ENCODE data around the gene GRIK4. TPM values are rescaled to one million over a fixed set of nuclear protein-coding genes. Genes with fewer than 3 reads are reported as not detected.
"Not testable (repeated sequence)": the region's sequence is repeated elsewhere in the genome, so short reads cannot be mapped to it uniquely, and the experiment has no call there.

Gene GRIK4
- total RNA-seq, 2 experiments from 2014 or later = not detected

DNA sequence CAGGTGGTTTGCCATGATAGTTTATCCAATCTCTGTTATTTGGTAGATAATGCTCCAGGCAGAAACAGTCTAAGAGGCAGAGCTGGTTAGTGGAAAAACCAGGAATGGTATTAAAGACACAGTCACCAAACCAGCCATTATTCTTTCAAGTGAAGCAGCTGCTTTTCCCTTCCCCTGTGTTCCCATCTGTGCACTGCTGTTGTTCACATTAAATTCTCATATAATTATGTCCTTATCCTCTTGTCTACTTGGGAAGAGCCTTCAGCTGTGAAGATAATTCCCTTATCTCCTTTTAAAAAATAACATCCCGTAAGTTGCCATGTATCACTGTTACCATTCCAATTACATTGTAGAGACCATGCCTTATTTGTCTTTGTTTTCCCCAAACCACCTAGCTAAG, 507.2 kb downstream of the GRIK4 start:
- peaks cover 5% of the 10 kb centered on the region for H3K4me1 Mint-ChIP-seq
- POLR2A ChIA-PET = no interaction called here

DNA sequence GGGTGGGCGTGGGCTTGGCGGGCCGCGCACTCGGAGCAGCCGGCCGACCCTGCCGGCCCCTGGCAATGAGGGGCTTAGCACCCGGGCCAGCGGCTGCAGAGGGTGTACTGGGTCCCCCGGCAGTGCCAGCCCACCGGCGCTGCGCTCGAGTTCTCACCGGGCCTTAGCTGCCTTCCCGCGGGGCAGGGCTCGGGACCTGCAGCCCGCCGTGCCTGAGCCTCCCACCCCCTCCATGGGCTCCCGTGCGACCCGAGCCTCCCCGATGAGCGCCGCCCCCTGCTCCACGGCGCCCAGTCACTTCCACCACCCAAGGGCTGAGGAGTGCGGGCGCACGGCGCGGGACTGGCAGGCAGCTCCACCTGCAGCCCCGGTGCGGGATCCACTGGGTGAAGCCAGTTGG, 510.2 kb downstream of the GRIK4 start:
- ATAC-seq; H3K27me3 Mint-ChIP-seq; H3K36me3 Mint-ChIP-seq (ENCODE audit: low read depth); H3K27ac Mint-ChIP-seq; POLR2A ChIA-PET; H3K4me3 Mint-ChIP-seq; DNase-seq; H3K9me3 Mint-ChIP-seq (ENCODE audit: low read depth); intact Hi-C loops (cut with DNase I, micrococcal nuclease): not testable (repeated sequence)
- H3K4me1 Mint-ChIP-seq = peaks cover 20% of the 10 kb centered on the region
- CTCF ChIA-PET = interaction anchor here (0.6 kb wide), 1 partner anchor 1899 kb away, joined by 3 read pairs; no protein-coding TSS in a partner anchor

More for the DNA sequence above, 507.2 kb downstream of the GRIK4 start:
- no peak for DNase-seq
- CTCF ChIA-PET = interaction anchor here (0.9 to 1.3 kb wide), 4 partner anchors 11 to 34 kb away, joined by 3 to 6 read pairs (median 4); no protein-coding TSS in a partner anchor
- ATAC-seq = no peak
- intact Hi-C loops (cut with DNase I, micrococcal nuclease) = no loop called here
- Mint-ChIP-seq H3K36me3 (ENCODE audit: low read depth) (no peaks in the 10 kb centered on the region), H3K27me3 (peaks cover 7% of the 10 kb centered on the region), H3K9me3 (ENCODE audit: low read depth) (no peaks in the 10 kb centered on the region), H3K27ac (no peak overlapping the region), H3K4me3 (no peak overlapping the region)

DNA sequence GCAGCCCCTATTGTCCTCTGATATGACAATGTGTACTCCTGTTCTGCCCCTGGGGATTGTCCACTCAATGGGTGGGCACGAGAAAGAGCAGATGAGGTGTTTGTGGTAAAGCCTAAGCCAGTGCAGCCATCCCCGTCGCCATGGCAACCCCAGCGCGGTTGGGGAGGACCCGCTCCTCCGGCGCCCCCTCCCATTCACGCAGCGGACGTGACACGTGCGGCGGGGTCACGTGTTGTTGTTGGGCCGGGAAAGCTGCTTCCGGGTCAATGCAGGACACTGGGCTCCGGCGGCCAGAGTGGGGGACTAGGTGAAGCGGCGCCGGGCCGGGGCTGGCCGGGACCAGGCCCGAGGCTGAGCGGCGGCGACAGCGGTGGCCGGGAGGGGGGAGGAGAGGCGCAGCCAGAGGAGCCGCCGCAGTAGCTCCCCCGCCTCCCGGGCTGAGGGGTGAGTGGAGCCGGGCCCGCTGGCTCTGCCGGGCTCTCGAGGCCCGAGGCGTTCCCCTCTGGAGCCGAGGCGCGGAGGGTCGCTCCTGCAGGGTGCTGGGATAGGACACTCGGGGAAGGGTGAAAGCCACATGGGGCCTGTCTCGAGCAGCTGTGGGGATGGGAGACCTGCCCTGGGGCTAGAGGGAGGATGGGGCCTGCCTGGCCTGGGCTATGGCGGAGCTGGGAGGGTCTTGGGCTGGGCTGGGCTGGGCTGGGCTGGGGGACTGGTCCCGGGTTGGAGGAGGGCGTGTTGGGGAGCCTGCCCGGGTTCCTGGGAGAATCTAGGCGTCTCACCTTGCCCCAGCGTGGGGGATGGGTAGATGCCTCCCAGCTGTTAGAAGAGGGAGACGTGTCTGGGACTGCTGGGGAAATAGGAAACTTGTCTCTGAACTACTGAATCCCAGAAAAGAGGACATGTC, 512.6 kb downstream of the GRIK4 start, which contains the start of gene TBCEL:
TBCEL (plus strand) TSS at position 255 of the 904 bp plus-strand sequence. CDS start 21,589 bp downstream, outside the sequence.
- ChIA-PET CTCF (interaction anchor here (0.6 kb wide), 1 partner anchor 229 kb away, joined by 4 read pairs; no protein-coding TSS in a partner anchor), POLR2A (interaction anchor here (0.7 kb wide), 1 partner anchor 16 kb away, joined by 3 read pairs; no protein-coding TSS in a partner anchor)
- Mint-ChIP-seq H3K27ac (peak within 1 kb of the TSS; percentile 75), H3K4me3 (peak within 1 kb of the TSS; percentile 78), H3K4me1 (peaks cover 23% of the 10 kb centered on the region), H3K27me3 (peaks cover 2% of the 10 kb centered on the region), H3K36me3 (ENCODE audit: low read depth) (no peaks in the 10 kb centered on the region), H3K9me3 (ENCODE audit: low read depth) (no peaks in the 10 kb centered on the region)
- DNase-seq (peak; percentile 90), ATAC-seq (peak; percentile 92)
- intact Hi-C loops (cut with DNase I, micrococcal nuclease) = no loop called here

DNA sequence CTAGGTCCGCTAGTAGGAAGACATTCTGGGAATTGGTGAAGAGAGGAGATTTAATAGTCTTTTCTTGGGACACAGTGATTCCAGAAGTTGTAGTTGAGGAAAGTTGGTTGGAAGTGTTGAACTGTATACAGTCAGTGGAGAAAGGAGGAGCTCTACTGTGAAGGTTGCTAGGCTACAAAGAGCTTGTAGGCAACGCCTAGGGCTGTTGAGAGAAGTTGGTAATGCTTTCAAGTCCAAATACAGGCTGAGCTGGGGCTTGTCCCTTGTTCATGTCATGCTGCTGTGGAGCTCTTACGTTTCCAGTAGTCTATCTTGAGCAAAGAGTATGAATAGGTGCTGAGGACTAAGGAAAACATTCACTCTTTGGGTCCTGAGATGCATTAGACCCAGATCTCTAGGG, 513.4 kb downstream of the GRIK4 start:
- H3K4me1 Mint-ChIP-seq = peaks cover 27% of the 10 kb centered on the region
- ATAC-seq = no peak
- intact Hi-C loops (cut with DNase I, micrococcal nuclease) = no loop called here
- POLR2A ChIA-PET = no interaction called here
- H3K4me3 Mint-ChIP-seq = peak overlapping the region; percentile 78
- H3K27me3 Mint-ChIP-seq = peaks cover 2% of the 10 kb centered on the region
- CTCF ChIA-PET = interaction anchor here (0.6 to 1.2 kb wide), 3 partner anchors 10 to 230 kb away, joined by 3 to 4 read pairs (median 3); no protein-coding TSS in a partner anchor
- DNase-seq = no peak
- H3K36me3 Mint-ChIP-seq (ENCODE audit: low read depth) = no peaks in the 10 kb centered on the region
- peak overlapping the region; percentile 75 for H3K27ac Mint-ChIP-seq
- no peaks in the 10 kb centered on the region for H3K9me3 Mint-ChIP-seq (ENCODE audit: low read depth)

DNA sequence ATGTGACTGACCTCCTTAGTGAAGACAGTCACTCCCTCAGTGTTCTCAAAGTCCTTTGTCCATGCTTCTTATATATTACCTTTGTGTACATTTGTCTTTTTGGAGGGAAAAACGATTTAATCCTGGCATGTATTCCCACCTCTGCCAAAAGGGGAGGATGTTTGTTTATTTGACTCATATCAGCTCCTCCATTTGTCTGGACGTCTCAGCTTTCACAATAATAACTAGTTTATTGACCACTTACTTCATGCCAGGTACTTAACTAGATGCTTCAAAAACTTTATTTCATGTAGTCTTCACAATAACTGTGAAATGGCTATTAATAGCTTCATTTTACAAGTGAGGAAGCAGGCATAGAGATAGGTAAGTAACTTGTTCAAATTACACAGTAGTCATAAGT, 517.6 kb downstream of the GRIK4 start:
- POLR2A ChIA-PET = no interaction called here
- H3K36me3 Mint-ChIP-seq (ENCODE audit: low read depth) = peaks cover 5% of the 10 kb centered on the region

DNA sequence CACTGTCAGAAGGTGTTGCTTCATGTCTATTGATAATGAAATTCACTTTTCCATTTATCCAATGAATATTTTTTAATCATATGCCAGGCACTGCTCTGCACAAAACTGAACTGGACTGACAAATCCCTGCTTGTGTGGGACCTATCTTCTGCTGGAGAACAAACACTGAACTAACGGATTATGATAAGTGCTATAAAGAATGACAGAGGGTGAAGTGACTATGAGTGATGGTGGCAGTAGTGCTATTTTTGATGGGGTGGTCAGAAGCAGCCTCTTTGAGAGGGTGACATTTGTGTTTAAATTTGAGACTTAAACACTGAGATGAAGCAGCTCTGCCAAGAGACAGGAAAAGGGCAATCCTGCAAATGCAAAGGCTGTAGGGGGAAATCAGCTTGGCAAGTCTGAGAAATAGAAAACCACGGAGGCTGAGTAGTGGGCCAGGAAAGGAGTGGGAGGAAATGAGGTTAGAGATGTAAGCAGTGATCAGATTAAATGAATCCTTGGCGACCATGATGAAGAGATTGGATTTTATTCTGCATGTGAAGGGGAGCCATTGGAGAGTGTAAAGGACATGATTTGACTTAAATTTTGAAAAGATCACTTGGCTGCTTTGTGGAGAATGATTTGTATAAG, 518.4 kb downstream of the GRIK4 start:
- Mint-ChIP-seq H3K4me3 (no peak overlapping the region), H3K27ac (no peak overlapping the region), H3K9me3 (ENCODE audit: low read depth) (no peaks in the 10 kb centered on the region), H3K27me3 (no peaks in the 10 kb centered on the region), H3K36me3 (ENCODE audit: low read depth) (peaks cover 5% of the 10 kb centered on the region), H3K4me1 (peaks cover 26% of the 10 kb centered on the region)
- ChIA-PET POLR2A (no interaction called here), CTCF (interaction anchor here (0.6 kb wide), 1 partner anchor 71 kb away, joined by 3 read pairs; no protein-coding TSS in a partner anchor)
- ATAC-seq = no peak
- intact Hi-C loops (cut with DNase I, micrococcal nuclease) = no loop called here
- no peak for DNase-seq

More for the DNA sequence above, 517.6 kb downstream of the GRIK4 start:
- no peak for ATAC-seq
- Mint-ChIP-seq H3K4me1 (peaks cover 30% of the 10 kb centered on the region), H3K4me3 (no peak overlapping the region), H3K27me3 (no peaks in the 10 kb centered on the region), H3K27ac (no peak overlapping the region), H3K9me3 (ENCODE audit: low read depth) (no peaks in the 10 kb centered on the region)
- intact Hi-C loops (cut with DNase I, micrococcal nuclease) = no loop called here
- DNase-seq = no peak
- CTCF ChIA-PET = no interaction called here

DNA sequence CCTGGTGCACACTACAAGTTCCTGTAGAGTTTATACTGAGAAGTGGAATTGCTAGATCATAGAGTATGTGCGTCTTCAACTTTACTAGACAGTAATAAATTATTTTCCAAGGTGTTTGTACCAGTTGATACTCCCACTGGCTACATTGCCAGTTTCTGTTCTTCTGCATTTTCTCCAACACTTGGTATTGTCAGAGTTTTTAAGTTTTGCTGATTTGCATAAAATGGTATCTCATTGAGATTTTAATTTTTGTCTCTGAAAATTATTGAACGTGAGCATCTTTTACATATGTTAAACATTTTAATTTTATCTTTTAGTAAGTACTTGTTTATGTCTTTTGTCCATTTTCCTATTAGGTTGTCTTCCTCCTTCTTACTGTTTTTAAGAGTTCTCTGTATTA, 519.6 kb downstream of the GRIK4 start:
- H3K36me3 Mint-ChIP-seq (ENCODE audit: low read depth) = peaks cover 7% of the 10 kb centered on the region
- no peaks in the 10 kb centered on the region for H3K9me3 Mint-ChIP-seq (ENCODE audit: low read depth)
- H3K4me1 Mint-ChIP-seq = peaks cover 28% of the 10 kb centered on the region
- no peak overlapping the region for H3K4me3 Mint-ChIP-seq
- ATAC-seq = no peak
- ChIA-PET POLR2A (no interaction called here), CTCF (no interaction called here)
- H3K27ac Mint-ChIP-seq = no peak overlapping the region
- no peaks in the 10 kb centered on the region for H3K27me3 Mint-ChIP-seq
- no peak for DNase-seq
- intact Hi-C loops (cut with DNase I, micrococcal nuclease) = no loop called here

DNA sequence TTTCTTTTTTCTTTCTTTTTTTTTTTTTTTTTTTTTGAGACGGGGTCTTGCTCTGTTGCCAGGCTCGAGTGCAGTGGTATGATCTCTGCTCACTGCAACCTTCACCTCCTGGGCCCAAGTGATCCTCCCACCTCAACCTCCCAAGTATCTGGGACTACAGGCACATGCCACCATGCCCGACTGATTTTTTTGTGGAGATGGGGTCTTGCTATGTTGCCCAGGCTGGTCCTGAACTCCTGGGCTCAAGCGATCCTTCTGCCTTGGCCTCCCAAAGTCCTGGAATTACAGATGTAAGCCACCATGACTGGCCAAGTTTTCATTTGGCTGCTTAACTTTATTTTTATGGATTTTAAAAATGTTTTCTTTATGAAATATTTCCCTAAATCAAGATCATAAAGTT, 520.1 kb downstream of the GRIK4 start:
- CTCF ChIA-PET; H3K27ac Mint-ChIP-seq; H3K4me3 Mint-ChIP-seq; ATAC-seq; H3K36me3 Mint-ChIP-seq (ENCODE audit: low read depth); H3K9me3 Mint-ChIP-seq (ENCODE audit: low read depth); intact Hi-C loops (cut with DNase I, micrococcal nuclease); POLR2A ChIA-PET; H3K27me3 Mint-ChIP-seq; DNase-seq: not testable (repeated sequence)
- H3K4me1 Mint-ChIP-seq = peaks cover 29% of the 10 kb centered on the region

DNA sequence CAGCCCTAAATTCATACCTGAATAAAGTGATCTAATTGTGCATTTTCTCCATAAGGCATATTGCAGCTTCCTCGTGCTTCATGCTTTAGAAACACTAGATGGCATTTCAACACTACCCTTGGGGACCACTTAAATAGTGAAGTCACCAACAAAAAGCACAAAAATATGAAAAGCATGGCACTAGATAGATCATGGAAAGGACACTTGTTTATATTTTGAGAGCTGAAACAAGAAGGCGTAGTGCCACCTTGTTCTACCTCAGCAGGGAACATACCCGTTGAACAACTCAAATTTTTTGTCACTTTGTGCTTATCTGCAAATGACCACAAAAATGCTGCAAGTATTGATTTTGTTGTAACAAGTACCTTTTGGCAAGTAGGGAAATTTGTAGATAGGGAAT, 521.0 kb downstream of the GRIK4 start:
- DNase-seq (no peak), ATAC-seq (no peak)
- intact Hi-C loops (cut with DNase I, micrococcal nuclease) = no loop called here
- Mint-ChIP-seq H3K4me3 (no peak overlapping the region), H3K36me3 (ENCODE audit: low read depth) (peaks cover 7% of the 10 kb centered on the region), H3K27me3 (no peaks in the 10 kb centered on the region), H3K4me1 (peaks cover 29% of the 10 kb centered on the region), H3K9me3 (ENCODE audit: low read depth) (no peaks in the 10 kb centered on the region), H3K27ac (no peak overlapping the region)
- POLR2A ChIA-PET = no interaction called here
- CTCF ChIA-PET = no interaction called here

DNA sequence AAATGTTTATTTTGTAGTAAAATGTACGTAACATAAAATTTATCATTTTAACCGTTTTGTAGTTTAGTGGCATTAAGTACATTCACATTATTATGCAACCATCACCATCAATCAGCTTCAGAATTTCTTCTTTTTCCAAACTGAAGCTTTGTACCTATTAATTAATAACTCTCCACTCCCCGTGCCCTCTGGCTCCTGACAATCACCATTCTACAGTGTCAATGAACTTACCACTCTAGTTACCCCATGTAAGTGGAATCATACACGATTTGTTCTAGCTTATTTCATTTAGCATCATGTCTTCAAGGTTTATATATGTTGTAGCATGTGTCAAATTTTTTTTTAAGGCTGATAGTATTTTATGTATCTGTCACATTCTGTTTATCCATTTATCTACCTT, 522.1 kb downstream of the GRIK4 start:
- no peak overlapping the region for H3K27ac Mint-ChIP-seq
- H3K4me3 Mint-ChIP-seq = no peak overlapping the region
- H3K4me1 Mint-ChIP-seq = peaks cover 29% of the 10 kb centered on the region
- ATAC-seq (no peak), DNase-seq (no peak)
- no peaks in the 10 kb centered on the region for H3K9me3 Mint-ChIP-seq (ENCODE audit: low read depth)
- ChIA-PET POLR2A (no interaction called here), CTCF (interaction anchor here (2.0 kb wide), 1 partner anchor 161 kb away, joined by 4 read pairs; no protein-coding TSS in a partner anchor)
- peaks cover 7% of the 10 kb centered on the region for H3K36me3 Mint-ChIP-seq (ENCODE audit: low read depth)
- no peaks in the 10 kb centered on the region for H3K27me3 Mint-ChIP-seq
- intact Hi-C loops (cut with DNase I, micrococcal nuclease) = no loop called here

DNA sequence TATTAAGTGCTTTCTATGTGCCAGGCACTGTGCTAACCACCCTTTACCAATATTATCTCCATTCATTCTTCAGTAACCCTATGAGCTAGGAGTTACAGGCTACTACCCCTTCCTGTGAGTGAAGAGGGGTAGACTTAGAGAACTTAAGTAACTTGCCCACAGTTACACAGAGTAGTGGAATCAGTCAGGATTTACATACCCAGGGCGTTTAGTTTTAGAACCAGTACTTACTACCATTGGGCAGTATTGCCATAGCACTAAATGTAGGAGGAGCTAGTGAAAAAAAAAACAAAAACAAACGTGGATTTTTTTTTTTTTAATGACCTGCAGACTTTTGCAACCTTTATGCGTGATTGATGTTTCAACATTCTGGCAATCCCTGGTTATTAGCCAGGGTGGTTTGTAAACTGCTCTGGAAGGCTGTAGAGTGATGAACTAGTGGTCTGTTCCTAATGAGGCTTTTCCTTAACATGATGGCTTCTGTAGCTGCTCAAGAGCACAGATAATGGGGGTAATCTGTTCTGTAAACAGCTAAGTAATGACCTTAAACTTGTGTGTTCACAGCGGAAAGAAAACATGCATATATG, 523.7 kb downstream of the GRIK4 start:
- peak; percentile 53 for ATAC-seq
- no peaks in the 10 kb centered on the region for H3K27me3 Mint-ChIP-seq
- POLR2A ChIA-PET = no interaction called here
- peak overlapping the region; percentile 25 for H3K27ac Mint-ChIP-seq
- CTCF ChIA-PET = interaction anchor here (0.7 to 2.0 kb wide), 5 partner anchors 9 to 160 kb away, joined by 3 to 4 read pairs (median 3); no protein-coding TSS in a partner anchor
- H3K4me1 Mint-ChIP-seq = peaks cover 23% of the 10 kb centered on the region
- DNase-seq = no peak
- intact Hi-C loops (cut with DNase I, micrococcal nuclease) = no loop called here
- H3K9me3 Mint-ChIP-seq (ENCODE audit: low read depth) = no peaks in the 10 kb centered on the region
- H3K4me3 Mint-ChIP-seq = no peak overlapping the region
- peaks cover 7% of the 10 kb centered on the region for H3K36me3 Mint-ChIP-seq (ENCODE audit: low read depth)

Data from activated CD4-positive, alpha-beta T cell treated with anti-CD3 and anti-CD28 coated beads for 36 hours (primary cell).